Measurements from ENCODE around the gene DLK1.

DLK1 gene

DNA sequence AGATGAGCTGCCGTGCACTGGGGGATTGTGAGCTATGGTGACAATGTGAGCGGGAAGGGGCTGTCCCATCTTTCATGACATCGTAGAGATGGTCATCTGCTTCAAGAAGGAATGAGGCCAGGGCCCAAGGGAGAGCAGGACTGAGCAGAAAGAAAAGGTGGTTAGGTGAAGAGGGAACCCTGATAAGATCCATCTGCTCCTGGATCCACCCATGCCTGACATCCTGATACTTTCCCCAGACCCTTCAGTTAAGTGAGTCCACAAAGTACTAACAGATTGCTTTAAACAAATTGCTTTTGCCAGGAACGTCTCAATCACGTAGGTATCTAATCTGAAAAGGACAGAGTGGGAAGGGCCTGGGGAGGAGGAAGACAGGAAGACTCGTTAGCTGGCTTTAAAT is 25.4 kb upstream of the DLK1 start:
- Mint-ChIP-seq H3K36me3 (ENCODE audit: low read depth) (no peaks in the 10 kb centered on the region), H3K27ac (no peak overlapping the region), H3K27me3 (ENCODE audit: low read depth) (no peaks in the 10 kb centered on the region), H3K4me1 (ENCODE audit: low read depth) (no peaks in the 10 kb centered on the region), H3K4me3 (no peak overlapping the region), H3K9me3 (no peaks in the 10 kb centered on the region)
- DNase-seq (ENCODE audit: low spot score): no peak

DNA sequence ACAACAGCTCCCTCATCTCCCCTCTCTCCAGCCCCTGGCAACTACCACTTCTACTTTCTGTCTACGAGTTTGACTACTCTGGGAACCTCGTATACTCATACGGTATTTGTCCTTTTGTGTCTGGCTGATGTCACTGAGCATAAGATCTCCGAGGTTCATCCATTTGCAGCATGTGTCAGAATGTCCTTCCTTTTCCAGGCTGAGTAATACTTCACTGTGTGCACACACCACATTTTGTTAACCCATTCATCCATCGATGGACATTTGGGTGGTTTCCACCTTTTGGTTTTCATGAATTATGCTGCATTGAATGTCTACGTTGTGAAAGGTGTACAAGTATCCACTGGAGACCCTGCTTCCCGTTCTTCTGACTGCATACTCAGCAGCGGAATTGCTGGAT is 24.1 kb upstream of the DLK1 start:
- Mint-ChIP-seq H3K4me3 (no peak overlapping the region), H3K4me1 (ENCODE audit: low read depth) (no peaks in the 10 kb centered on the region), H3K27me3 (ENCODE audit: low read depth) (no peaks in the 10 kb centered on the region), H3K9me3 (no peaks in the 10 kb centered on the region), H3K36me3 (ENCODE audit: low read depth) (no peaks in the 10 kb centered on the region), H3K27ac (no peak overlapping the region)
- no peak for DNase-seq (ENCODE audit: low spot score)

DNA sequence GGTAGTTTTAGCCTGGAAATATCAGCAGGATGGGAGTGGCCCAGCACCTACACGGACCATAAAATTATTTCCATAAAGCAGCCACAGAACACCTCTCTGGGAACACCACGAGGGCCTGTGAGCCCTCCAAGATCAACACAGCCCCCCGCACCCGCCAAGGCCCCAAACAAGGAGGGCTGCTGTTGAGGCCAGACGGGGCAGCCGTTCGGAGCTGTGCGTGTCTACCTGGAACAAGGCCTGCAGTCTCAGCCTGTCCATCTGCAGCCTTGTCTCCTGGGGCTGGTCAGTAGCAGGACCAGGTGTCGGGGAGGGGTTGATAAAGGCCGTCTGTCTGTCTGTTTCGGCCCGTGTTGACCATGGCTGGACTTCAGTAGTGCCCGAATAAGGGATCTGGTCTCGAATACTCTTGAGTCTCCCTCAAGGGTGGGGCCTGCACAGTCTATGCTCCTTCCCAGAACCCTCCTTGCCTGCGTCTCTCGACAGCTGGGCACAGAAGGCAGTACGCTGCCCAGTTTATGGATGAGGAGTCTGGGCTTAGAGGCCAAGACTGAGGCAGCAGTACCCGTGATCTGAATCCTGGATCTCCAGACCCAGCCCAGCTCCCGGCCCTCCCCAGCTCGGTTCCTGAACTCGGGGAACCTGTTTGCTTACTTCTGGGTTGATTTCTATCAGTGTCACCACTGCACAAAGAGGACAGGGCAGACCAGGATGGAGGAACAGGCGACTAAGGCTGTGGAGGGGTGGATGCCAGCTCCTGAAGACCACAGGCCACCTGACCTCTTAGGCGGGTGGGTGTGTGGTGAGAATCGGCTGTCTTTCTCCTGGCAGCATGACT is 23.1 kb upstream of the DLK1 start:
- Mint-ChIP-seq H3K4me1 (ENCODE audit: low read depth) (no peaks in the 10 kb centered on the region), H3K27ac (no peak overlapping the region), H3K4me3 (no peak overlapping the region), H3K27me3 (ENCODE audit: low read depth) (no peaks in the 10 kb centered on the region), H3K36me3 (ENCODE audit: low read depth) (no peaks in the 10 kb centered on the region), H3K9me3 (no peaks in the 10 kb centered on the region)
- DNase-seq (ENCODE audit: low spot score): no peak

DNA sequence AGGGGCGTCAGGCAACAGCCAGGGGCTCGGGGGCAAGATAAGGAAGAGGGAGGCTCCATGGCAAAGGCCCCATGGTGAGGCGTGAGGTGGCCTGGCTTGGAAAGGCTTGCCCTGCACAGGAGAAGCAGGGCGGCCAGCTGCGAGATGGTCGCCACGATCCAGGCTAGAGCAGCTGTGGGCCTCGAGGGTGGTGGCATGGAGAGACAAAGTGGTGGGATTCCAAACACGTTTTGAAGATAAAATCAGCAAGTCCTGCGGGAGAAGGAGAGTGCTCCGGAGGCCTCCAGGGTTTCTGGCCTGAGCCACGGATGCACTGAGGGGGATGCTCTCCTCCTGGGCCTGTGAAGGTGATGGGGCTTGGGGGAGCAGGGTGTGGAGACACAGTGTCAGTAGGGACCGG is 20.5 kb upstream of the DLK1 start:
- Mint-ChIP-seq H3K36me3 (ENCODE audit: low read depth) (no peaks in the 10 kb centered on the region), H3K4me3 (no peak overlapping the region), H3K27me3 (ENCODE audit: low read depth) (peaks cover 5% of the 10 kb centered on the region), H3K9me3 (no peaks in the 10 kb centered on the region), H3K4me1 (ENCODE audit: low read depth) (no peaks in the 10 kb centered on the region), H3K27ac (no peak overlapping the region)
- no peak for DNase-seq (ENCODE audit: low spot score)

DNA sequence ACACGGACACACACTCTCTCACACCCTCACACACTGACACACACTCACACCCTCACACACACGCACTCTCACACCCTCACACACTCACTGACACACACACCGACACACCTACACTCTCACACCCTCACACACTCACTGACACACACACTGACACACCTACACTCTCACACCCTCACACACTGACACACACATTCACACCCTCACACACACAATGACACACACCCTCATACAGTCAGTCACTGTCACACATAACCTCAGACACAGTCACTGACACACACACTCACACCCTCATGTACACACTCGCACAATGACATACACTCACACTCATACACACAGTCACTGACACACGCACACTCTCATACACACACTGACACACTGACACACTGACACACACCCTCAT is 19.8 kb upstream of the DLK1 start:
- Mint-ChIP-seq H3K4me3 (no peak overlapping the region), H3K27me3 (ENCODE audit: low read depth) (peaks cover 5% of the 10 kb centered on the region), H3K27ac (no peak overlapping the region), H3K4me1 (ENCODE audit: low read depth) (no peaks in the 10 kb centered on the region), H3K9me3 (no peaks in the 10 kb centered on the region), H3K36me3 (ENCODE audit: low read depth) (no peaks in the 10 kb centered on the region)
- DNase-seq (ENCODE audit: low spot score): no peak

DNA sequence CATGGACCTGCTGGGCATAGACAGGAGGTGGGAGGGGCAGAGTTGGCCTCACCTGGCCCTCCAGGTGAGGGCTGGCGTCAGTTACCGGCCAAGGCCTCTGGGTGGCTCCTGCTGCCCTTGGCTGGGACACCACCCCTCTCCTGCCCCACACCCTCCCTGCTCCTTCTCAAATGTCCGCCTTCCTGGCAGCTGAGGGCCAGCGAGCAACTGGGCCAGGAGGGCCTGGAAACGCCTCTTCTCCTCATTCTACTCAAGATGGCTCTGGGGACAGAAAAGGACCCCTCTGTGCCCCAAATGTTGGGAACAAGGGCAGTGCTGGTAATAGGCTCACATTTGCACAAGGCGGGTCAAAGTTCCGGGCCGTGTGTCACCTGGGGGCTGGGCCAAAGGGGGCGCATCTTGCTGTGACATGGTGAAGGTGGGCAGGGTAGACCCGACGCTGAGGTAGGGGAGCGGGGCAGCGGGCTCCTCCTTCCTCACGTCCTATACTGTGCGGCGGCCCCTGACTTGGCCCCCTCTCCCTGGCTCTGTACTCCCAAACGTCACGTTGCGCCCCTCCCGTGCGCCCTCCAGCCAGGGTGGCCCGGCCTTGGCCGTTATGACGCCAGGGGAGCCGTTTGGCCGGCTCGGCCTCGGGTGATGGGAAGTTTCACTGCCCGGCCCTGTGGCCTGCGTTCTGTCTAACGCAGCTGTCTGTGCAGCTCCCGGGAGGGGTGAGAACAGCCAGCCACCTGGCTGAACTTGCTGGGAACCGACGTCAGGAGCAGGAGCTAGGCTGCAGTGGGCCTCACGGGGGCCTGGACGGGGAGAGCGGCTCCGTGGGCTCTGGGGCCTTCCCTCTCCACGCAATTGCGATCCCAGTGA is 18.0 kb upstream of the DLK1 start:
- Mint-ChIP-seq H3K4me1 (ENCODE audit: low read depth) (no peaks in the 10 kb centered on the region), H3K27me3 (ENCODE audit: low read depth) (peaks cover 8% of the 10 kb centered on the region), H3K9me3 (no peaks in the 10 kb centered on the region), H3K36me3 (ENCODE audit: low read depth) (no peaks in the 10 kb centered on the region), H3K27ac (no peak overlapping the region), H3K4me3 (no peak overlapping the region)
- DNase-seq (ENCODE audit: low spot score): no peak

DNA sequence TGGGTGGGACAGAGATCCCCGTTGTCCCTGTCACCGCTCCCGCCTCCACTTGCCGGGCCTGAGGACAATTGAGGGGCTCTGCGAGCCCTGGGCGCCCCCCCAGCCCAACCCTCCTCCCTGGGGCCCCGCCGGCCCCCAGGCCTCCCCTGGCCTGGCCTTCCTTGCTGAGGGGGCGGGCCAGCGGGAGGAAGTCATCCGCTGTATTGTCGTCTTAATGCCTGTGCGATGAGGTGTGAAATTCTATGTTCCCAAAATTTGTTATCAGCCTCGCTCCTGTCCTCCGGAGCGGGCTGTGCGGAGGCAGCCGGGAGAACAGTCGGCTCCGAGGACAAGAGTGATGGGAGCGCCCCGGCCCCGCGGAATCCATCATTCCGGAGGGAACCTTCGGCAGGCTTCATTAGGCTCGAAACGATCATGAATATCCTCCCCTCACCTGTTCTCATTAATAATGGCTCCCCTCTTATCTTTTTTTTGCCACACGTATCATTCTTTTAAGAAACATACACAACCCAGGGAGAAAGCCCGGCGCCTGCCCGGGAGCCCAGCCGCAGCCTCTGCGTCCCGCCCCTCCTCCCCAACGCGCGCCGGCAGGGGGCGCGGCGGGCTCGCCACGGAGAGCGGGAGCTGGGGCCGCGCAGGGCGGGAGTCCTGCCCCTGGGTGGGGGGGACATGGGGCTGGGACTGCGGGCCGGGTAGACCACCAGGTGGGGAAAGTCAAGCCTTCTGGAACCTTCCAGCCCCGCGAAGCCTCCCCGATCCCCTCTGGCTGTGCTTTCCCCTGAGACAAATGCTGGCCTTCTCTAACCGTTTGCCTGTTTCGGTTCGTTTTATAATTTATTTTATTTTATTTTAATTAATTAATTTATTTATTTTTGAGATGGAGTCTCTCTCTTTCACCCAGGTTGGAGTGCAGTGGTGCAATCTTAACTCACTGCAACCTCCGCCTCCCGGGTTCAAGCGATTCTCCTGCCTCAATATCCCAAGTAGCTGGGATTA is 17.1 kb upstream of the DLK1 start:
- Mint-ChIP-seq H3K27me3 (ENCODE audit: low read depth) (peaks cover 8% of the 10 kb centered on the region), H3K4me3 (no peak overlapping the region), H3K27ac (no peak overlapping the region), H3K9me3 (no peaks in the 10 kb centered on the region), H3K36me3 (ENCODE audit: low read depth) (no peaks in the 10 kb centered on the region), H3K4me1 (ENCODE audit: low read depth) (no peaks in the 10 kb centered on the region)
- DNase-seq (ENCODE audit: low spot score): no peak

DNA sequence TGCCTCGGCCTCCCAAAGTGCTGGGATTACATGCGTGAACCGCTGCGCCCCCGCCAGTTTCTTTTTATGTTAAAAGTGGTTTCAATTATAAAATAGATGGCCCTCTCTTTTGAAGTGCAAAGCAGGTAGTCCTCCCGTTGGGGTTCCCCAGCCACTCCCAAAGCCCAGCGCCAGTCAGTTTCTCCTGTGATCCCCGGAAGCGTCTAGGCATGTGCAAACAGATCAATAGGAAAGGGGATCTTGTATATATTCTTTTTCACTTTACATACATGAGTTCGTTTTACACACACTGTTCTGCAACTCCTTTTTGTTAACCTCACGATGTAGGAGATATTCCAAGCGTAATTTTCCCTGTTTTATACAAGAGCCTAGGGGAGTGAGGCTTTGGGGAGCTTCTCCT is 16.3 kb upstream of the DLK1 start:
- H3K36me3 Mint-ChIP-seq (ENCODE audit: low read depth): no peaks in the 10 kb centered on the region
- DNase-seq (ENCODE audit: low spot score): no peak
- H3K4me1 Mint-ChIP-seq (ENCODE audit: low read depth): no peaks in the 10 kb centered on the region
- H3K9me3 Mint-ChIP-seq: no peaks in the 10 kb centered on the region
- H3K4me3 Mint-ChIP-seq: no peak overlapping the region
- no peak overlapping the region for H3K27ac Mint-ChIP-seq
- peaks cover 8% of the 10 kb centered on the region for H3K27me3 Mint-ChIP-seq (ENCODE audit: low read depth)

DNA sequence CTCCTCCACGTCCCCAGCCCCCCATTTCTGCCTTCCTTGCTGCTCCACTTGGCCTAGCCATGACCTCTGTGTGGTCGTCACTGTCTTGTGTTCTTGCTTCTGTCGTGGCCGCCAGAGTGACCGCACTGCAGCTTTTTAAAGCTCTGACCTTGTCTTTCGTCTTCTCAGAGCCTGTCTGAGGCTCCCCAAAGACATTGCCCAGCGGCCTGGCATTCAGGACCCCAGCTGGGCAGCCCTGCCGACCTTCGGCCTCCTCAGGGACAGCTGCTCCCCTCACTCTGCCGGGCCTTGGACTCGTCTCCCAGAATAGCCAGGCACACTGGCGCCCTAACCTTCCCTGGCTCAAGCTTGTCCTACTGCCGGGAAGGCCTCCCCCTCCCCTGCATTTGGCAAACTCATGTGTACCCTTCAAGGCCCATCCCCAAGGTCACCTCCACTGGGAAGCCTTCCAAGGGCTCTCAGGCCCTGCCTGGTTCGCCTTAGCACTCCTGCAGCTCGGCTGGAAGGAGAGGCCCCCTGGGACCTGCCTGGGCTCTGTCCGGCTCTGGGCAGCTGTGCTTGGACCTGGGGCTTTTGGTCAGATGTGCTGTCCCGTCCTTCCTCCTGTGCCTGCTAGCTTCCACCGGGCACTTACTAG is 15.7 kb upstream of the DLK1 start:
- Mint-ChIP-seq H3K27me3 (ENCODE audit: low read depth) (peaks cover 8% of the 10 kb centered on the region), H3K4me1 (ENCODE audit: low read depth) (no peaks in the 10 kb centered on the region), H3K36me3 (ENCODE audit: low read depth) (no peaks in the 10 kb centered on the region), H3K27ac (no peak overlapping the region), H3K9me3 (no peaks in the 10 kb centered on the region), H3K4me3 (no peak overlapping the region)
- no peak for DNase-seq (ENCODE audit: low spot score)

DNA sequence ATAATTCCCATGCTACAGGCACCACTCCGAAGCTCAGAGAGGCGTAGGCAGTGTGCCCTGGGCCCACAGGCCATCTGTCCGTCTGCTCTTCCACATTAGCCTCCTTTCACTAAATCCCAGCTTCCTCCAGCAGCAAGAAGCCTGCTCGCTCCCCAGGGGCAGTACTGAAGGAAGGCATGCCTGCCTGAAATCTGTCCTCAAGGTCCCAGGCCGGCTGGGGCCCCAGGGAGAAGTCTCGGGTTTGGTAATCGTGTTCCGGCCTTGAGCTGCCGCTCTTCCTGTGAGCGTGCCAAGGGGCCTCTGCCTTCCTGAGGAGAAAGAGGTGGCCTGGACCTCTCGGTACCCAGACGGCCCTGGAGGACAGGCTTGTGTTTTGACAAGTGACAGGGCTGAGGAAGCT is 15.2 kb upstream of the DLK1 start:
- no peaks in the 10 kb centered on the region for H3K4me1 Mint-ChIP-seq (ENCODE audit: low read depth)
- no peak overlapping the region for H3K4me3 Mint-ChIP-seq
- no peak for DNase-seq (ENCODE audit: low spot score)
- no peaks in the 10 kb centered on the region for H3K36me3 Mint-ChIP-seq (ENCODE audit: low read depth)
- peaks cover 8% of the 10 kb centered on the region for H3K27me3 Mint-ChIP-seq (ENCODE audit: low read depth)
- H3K9me3 Mint-ChIP-seq: no peaks in the 10 kb centered on the region
- H3K27ac Mint-ChIP-seq: no peak overlapping the region

DNA sequence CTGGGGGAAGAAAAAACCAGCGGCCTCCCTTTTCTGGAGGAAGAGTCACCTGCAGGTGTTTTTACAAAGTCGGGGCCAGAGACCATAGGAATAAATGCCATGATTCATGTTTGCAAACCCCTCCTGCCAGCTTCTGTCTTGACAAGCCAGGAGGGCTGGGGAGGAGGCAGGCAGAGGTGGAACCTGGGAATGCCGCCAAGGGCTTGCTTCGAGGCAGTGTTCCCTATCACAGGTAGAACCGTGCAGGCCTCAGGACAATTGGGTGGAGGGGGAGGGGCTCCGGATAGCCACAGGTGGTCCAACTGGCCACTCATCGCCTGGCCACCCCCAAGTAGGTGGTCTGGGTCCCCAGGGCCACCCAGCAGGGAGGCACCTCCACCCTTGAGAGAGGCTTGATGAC is 14.2 kb upstream of the DLK1 start:
- H3K27ac Mint-ChIP-seq: no peak overlapping the region
- H3K9me3 Mint-ChIP-seq: no peaks in the 10 kb centered on the region
- no peaks in the 10 kb centered on the region for H3K36me3 Mint-ChIP-seq (ENCODE audit: low read depth)
- DNase-seq (ENCODE audit: low spot score): no peak
- H3K27me3 Mint-ChIP-seq (ENCODE audit: low read depth): peaks cover 10% of the 10 kb centered on the region
- no peaks in the 10 kb centered on the region for H3K4me1 Mint-ChIP-seq (ENCODE audit: low read depth)
- no peak overlapping the region for H3K4me3 Mint-ChIP-seq

DNA sequence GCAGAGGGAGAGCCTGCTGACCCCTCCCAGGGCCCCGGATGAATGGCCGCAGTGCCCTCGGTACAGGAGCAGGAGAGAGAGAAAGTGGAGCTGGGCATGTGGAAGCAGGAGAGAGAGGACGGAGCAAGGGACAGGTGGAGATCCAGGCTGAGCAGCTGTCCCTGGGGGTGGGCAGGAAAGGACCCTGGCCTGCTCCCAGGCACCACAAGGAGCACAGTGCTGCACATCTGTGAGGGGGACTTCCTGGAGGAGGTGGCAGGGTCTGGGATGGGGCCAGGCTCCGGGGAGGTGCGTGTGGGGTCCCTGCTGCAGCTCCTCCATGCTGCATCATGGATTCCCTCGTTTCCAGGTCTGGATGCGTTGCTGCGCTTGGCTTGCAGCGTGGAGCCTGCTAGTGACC is 13.0 kb upstream of the DLK1 start:
- Mint-ChIP-seq H3K27me3 (ENCODE audit: low read depth) (peaks cover 15% of the 10 kb centered on the region), H3K4me3 (no peak overlapping the region), H3K9me3 (no peaks in the 10 kb centered on the region), H3K4me1 (ENCODE audit: low read depth) (no peaks in the 10 kb centered on the region), H3K27ac (no peak overlapping the region), H3K36me3 (ENCODE audit: low read depth) (no peaks in the 10 kb centered on the region)
- no peak for DNase-seq (ENCODE audit: low spot score)

DNA sequence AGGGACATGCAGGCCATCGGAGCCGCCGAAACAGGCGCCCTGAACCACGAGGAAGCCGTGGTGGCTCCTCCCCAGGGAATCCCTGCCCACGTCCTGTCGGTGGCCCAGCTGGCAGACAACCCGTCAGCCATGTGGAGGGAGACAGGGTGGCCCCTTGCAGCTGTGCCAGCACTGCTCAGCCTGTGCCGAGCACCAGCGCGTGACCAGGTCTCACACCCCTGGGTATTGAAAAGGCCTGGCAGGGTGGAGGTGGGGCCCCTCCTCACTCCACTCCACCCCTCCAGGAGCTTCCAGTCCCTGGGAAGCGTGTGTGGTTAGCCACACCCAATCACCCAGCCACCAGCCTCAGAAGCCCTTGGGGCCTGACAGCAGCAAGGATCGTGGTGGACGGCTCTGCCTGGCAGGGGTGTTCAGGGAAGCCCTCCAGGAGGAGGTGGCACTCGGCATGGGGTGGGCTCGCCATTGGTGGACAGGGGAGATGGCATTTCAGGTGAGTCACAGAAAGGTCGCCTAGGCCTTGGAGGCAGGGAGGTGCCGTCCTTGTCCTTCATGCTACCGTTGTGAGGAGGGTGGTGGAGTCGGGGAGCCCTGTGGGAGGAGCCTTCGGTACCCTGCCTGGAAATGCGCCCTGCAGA is 12.3 kb upstream of the DLK1 start:
- Mint-ChIP-seq H3K4me1 (ENCODE audit: low read depth) (no peaks in the 10 kb centered on the region), H3K27me3 (ENCODE audit: low read depth) (peaks cover 14% of the 10 kb centered on the region), H3K27ac (no peak overlapping the region), H3K36me3 (ENCODE audit: low read depth) (no peaks in the 10 kb centered on the region), H3K9me3 (no peaks in the 10 kb centered on the region), H3K4me3 (no peak overlapping the region)
- DNase-seq (ENCODE audit: low spot score): no peak
